ENCODE results near the gene TENM3.
"Not testable (repeated sequence)": the region's sequence is repeated elsewhere in the genome, so short reads cannot be mapped to it uniquely, and the experiment has no call there.

The TENM3 gene

DNA sequence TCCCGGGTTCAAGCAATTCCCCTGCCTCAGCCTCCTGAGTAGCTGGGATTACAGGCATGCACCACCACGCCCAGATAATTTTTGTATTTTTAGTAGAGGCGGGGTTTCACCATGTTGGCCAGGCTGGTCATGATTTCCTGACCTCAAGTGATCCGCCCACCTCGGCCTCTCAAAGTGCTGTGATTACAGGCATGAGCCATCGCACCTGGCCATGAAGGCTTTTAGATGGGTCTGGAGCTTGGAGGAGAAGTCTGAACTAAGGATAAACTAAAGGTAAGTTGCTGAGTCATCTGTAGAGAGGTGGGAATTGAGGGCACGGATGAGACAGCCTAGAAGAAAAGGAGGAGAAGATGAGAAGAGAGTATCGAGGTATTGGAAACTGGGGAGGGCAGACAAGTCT is at the start of gene TENM3:
Gene TENM3 (plus strand): TSS at position 199 of the 400 bp plus-strand sequence. CDS start 80,619 bp downstream, outside the sequence.
- not testable (repeated sequence) for DNase-seq

DNA sequence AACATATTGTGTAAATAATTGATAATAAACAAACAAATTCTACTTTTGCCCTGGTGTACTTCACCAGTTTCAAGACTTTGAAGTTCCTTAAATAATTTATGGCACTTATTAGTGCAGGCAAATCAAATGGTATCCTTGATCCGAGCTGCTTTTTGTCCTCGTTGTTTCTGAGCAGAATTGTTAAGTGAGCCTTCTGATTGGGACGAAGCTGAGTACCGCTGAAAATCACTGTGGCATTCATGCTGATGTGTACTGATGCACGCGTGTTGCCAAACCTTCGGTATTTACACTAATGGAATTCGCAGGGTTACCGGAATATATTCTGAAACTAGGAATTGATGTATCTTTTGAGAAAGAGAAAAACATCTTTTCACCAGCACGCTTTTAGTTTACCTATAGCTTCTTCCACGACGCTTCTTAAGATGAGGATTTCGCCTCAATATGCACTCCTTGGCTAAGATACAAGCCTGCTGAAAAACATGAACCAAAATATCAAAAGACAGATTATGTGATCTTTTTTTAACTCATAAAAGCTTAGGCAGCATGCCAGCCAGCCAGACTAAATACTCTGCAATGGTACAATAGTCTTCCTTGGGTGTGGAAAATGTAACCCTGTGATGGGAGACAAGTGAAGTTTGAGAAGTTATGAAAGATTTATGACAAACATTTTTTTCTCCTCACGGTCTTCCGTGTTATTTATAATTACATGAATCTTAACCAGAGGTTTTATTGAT is 48.9 kb upstream of the TENM3 start:
- DNase-seq, result no peak

DNA sequence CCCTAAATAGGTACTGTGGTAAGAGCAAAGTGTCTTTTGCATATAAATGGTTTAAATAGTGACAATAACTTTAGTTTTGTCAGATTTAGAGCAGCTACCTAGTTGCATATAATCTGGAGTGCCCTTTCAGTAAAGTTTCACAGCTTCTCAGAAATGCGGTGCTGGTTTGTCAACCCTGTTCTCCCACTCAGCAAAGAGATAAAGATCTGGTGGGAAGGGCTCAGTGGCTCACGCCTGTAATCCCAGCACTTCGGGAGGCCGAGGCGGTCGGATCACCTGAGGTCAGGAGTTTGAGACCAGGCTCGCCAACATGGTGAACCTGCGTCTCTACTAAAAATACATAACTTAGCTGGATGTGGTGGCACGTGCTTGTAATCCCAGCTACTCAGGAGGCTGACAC is 45.6 kb upstream of the TENM3 start:
- DNase-seq, result no peak

DNA sequence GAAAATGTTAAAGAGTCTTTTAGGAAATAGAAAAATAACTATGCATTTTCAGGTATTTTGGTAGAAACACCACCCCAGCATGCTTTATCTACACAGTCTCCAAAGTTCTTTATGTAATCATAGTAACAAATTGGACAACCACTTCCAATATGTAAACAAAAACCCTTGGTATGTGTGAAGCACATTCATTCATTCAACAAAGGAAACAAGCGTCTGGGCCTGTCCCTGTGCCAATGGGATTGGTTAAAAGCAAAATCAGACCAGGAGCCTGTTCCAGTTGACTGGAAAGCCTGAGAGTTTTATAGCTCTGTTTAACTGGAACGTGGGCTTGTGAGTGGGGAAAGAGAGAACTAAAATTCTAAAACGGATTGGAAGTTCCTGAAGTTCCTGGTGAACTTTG is 41.3 kb upstream of the TENM3 start:
- no peak for DNase-seq

DNA sequence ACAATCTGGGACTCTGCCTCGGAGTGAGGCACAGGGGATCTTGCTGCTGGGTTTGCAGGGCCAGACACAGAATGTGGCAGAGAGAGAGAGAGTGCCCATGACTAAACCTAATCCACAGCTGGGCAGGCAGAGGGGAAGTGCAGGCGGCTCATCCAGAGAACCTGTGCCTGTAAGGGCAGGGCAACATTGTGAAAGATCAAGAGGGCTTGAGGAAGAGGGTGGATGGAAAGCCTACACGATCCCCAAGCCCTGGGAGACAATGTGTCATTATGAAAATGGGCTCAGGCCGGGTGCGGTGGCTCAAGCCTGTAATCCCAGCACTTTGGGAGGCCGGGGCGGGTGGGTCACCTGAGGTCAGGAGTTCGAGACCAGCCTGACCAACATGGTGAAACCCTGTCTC is 40.6 kb upstream of the TENM3 start:
- DNase-seq, result no peak

DNA sequence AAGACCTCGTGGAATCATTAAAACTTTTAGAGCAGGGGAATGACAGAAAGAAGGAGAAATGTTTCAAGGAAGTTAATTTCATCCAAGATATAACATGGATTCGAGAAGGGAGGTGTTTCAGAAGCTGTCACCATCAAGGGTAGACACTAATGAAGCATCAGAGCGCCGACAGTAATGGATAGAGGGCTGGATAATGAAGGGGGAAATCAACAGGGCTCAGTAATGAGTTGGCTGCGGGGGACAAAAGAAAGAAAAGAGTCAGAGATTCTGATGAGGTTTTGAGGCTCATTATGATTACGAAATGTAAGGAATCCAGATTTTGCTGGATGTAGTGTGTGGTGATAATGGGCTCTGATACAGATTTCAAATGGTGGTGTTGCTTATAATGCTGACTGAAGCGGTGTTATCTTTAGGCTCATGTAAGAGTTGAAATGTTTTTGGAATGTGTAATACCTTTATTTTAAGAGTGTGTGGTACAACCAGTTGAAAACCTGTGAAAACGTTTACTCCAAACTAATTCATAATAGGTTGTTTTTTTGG is 39.3 kb upstream of the TENM3 start:
- no peak for DNase-seq

DNA sequence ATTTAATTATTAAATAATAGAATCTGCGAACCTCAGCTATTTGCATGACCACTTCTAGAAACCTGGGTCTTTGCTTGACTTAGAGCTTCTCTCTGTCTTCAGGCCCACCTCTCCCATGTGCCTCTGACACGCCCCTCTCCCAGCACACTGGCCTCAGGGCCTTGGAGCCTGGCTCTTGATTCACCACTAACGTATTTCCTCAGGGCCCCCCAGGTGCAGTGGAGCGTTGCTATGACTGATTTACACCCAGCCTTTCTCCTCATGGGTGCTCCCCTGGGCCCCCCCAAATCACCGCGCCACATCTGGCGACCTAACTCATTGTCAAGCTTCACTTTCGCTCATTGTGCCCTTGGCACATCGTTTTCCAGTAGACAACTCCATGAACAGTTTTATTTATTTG is 37.9 kb upstream of the TENM3 start:
- no peak for DNase-seq

DNA sequence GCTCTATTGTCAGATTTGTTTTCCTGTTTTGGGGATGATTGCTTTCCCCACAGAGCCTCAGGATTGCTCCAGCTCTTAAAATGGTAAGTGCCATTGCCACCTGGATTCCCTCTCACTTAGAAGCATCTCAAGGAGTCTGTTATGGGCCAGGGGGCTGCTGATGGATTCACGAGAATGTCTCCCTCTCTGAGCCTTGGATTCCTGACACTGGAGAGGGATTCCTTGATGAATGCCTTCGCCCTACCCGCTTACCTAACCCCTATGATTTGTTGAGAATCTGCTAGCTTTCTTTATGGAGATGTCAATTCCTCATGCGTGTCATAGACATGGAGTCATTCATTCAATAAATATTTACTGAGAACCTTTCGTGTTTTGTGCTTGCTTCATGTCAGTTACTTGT is 36.9 kb upstream of the TENM3 start:
- DNase-seq, result no peak

DNA sequence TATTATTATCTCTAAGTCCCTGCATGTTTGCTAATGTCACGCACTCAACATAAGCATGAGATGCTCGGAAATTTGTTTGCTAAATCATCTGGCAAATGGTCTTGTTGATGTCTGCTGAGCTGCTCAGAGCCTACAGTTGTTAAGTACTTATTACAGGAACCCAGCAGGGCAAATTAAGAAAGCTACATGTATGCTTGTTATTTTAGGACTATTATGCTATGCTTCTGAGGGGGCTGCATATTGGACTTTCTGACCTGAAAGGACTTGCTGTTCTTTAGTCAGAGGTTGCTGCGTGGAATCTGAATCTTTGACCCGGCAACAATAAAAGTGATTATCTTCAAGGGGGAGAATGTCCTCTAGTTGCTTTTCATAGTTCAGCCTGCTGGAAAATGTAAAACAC is 36.3 kb upstream of the TENM3 start:
- DNase-seq, result no peak

DNA sequence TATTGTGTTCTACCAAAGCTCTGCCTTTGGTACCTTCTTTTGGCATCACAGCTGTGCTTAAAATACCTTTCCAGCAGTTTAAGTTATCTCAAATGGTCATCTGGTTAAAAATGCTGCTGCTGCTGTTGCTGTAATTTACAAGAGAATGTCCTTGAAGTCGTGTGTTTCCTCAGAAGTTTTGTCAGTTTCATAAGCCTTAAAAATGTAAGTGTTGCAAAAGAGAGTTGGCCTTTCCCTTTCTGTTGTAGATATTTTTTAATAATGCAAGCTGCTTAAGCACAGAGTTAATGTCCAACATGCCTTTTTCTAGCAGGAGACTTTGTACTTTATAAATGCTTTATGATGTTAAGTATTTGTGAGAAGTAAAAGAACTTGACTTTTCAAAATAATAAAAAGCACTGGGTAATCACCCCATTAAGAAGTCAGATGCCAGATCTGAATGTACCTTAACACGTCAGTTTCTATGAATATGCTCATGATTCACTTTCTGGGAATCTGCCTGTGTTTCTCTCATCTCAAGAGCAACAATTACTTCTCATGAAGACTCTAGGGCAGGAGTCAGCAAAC is 35.3 kb upstream of the TENM3 start:
- no peak for DNase-seq

DNA sequence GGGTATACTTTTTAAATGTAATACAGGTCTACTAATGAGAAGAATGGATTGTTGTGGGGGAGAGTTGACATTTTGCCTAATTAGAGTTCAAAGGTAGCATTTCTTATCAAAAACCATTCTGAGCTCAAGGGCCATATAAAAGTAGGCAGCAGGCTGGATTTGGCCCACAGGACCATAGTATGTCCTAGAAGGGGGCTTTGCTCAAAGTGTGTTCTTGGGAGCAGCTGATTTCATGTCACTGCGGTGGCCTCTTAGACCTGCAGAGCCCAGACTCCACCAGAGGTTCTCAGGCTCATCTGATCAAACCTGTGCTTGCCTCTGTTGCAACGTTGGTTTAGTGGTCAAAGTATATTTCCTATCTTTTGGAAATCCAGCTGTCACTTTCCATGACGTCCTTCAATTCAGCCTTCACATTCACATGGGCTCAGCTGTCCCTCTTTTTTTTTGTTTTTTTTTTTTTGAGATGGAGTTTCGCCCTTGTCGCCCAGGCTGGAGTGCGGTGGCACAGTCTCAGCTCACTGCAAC is 34.6 kb upstream of the TENM3 start:
- DNase-seq, result no peak

DNA sequence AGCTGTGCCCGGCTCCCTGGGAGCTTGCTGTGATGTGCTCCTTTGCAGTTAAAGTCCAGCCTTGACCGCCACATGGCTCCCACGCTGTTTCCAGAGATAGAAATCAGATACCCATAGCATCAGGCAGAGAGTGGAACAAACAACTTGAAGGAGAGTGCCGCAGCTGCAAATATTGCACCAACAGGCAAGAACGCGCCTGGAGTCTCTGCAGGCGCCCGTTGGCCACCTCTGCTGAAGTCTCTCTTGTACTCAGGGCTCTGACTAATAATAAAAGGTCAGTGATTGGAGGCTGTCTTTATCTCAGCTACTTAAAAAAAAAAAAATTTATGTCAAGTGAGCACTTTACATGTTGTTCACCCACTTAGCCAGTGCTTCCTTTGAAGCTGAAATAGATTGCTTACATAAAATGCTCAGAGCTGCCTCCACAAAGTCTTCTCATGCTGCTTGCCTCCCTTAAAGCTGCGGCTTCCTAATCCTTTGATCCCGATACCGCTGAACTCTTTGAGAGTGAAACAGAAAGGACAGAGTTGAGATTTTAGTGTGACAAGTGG is 30.9 kb upstream of the TENM3 start:
- DNase-seq, result no peak

DNA sequence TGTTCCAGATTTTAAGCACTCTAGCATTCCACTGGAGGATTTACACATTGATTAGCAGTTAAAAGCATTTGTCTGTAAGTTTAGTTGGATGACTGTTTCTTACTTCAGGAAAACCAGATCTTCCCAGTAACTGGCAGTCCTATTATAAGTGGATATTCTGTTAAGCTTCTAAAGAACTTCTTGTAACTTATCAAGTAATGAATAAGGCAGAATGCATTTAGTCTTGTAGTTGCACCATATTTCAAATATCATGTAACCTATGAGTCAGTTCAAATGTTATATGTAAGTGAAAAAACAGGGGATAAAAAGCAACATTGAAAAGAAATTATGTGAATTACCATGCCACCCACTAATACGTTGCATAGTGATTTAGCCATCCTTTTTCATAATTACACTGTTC is 30.2 kb upstream of the TENM3 start:
- DNase-seq, result no peak

DNA sequence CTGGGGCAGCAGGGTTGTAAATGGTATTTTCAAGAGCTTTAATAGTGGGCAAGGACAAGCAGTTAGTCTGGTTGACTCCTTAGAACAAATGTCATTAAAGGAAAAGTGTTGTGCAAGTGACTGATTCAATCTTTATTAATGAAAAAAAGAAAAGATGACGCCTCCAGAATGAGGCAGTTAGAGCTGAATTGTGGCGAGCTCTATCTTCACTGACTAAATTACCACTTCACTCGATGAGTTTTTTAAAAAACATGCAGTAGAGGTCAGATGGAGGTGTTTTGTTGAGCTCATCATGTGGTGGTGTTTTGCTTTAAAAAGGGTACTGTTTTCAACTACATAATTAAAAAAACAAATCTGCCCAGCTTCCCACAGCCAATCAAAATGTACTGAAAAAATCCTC is 28.1 kb upstream of the TENM3 start:
- no peak for DNase-seq

DNA sequence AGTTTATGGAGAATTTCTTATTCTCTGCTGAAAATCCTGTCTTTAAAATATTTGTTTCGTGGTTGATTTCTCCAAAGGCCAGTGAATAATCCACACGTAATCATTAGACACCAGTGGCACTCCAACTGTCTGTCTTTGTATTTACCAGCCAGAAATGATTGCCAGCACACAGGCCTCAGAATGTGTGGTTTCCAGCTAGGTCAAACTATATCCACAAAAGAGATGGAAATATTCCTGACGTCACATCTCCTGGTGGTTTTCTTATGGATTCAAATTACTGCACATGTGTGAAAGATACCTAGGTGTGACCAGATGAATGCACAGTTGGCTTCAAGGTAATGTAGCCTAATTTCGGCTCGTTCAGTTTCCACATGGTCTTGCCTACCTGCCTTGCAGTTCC is 27.2 kb upstream of the TENM3 start:
- DNase-seq, result no peak

DNA sequence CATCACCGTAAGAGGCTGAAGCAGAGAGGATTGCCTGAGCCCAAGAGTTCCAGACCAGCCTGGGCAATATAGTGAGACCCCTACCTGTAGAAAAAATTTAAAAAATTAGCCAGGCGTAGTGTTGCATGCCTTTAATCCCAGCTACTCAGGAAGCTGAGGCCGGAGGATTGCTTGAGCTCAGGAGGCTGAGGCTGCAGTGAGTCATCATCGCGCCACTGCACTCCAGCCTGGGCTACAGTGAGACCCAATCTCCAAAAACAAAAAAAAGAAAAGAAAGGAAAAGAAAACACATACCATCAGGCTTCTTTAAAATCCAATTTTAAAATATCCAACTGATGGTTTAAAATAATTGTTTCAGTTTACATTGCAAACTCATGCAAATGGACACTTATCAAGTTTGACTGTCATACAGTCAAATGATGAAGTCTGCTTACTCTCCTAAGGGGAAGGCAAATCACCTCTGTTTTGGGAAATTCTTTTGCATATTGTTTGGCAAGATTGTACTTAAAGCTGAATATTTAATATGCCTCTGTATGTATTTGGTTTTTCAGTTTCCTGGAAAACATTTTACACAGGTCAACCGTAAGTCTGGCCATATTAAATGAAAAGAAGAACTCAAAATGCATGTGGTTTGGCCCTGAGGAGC is 23.7 kb upstream of the TENM3 start:
- DNase-seq, result no peak

DNA sequence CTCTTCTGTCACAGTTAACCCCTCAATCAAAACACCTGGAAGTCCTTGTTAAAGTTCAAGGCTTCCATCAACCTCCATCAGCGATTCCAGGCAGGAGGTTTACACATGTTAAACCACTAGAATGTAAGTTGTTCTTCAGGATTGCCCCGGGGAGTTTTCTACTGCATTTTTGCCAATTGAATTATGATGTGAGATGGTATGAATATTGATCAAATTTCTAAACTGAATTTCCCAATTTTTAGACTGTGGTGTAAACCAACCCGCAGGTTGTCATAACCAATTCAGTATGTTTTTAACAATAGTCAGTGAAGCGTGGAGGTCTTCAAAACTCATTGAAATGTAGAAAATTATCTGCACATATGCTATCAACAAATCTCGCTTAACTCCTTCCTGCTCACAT is 21.2 kb upstream of the TENM3 start:
- no peak for DNase-seq

DNA sequence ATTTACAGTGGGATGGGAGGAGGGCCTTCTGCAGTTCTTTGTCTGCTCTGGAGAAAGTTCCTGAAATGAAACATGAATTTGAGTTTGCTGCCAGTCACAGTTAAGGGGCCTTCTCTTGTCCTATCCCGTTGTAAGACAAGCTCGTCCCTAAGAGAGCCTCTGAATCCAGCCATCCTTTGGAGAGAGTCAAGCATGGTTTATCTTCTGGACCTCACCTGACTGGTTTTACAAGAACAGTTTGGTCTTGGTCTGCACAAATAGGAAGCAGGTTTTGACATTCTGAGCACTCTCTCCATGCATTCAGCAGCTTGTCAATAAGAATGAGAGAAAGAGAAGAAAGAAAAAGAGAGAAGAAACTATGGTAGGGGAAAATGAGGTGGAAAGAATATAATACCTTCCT is 20.4 kb upstream of the TENM3 start:
- DNase-seq, result no peak

DNA sequence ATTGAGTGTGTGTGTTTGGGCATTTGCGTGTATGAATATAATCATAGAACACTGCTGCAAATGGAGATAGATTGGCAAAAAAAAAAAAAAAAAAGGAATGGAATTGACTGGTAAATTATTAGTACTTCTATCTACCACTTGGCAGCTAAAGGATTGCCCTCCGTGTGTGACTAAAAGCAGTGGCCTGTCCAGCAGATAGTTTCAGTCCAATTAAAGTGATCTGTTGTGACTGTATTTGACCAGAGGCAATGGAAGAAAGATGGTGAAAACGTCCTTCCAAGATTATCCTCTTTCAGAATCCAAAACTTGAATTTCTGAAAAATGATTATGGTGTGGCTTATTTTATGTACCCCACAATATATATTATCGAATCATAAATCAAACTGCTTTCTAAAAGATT is 19.5 kb upstream of the TENM3 start:
- DNase-seq, result no peak

DNA sequence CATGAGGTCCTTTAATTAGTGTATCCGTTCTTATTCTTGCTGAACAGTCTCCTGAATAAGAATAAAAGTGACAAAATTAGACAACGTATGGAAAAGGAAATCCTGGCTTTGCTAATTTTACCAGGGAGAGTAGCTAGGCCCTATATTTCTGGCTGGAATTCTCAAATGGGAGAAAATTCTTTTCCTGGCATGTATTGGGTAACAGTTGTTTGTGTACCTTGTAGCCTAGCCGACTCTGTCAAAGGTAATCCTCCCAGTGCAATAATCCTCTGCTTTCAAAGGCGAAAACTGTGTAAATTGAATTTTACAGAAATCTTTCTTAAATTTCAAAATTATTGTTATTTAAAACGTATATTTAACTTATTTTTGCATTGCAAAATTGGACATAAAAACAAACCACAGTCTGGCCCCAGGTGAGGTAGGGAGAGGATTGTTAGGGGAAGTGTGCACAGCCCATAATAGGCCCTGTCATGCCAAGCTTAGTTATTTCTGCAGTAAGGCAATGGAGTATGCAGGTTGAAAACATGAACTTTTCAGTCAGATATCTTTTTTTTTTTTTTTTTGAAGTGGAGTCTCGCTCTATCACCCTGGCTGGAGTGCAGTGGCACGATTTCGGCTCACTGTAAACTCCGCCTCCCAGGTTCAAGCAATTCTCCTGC is 18.9 kb upstream of the TENM3 start:
- no peak for DNase-seq

DNA sequence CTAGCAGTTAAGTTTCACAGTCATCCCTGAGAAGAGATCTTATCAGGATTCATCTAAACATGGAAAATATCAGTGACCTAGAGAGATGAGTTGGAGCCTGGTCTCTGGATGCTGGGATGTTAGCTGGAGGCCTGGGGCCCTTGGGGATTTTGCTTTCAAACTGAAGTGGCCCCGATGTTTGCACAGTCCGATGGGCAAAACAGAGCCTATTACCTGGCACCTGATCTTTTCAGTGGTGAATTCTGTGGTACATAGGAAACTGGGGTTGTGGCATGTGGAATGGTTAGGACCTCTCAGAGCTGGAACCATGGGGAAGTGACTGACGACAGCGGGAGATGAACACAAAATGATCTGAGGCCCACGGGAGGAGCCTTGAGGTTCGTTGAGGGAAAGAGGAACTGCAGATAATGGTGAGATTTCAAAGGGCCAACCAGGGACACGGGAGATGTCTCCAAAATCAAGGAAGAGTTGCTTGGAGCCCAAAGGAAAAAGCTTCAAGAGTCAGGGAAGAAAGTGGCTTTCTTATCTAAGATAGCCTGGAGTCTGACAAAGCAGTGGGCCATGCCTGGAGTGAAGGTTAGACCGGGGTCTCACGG is 17.8 kb upstream of the TENM3 start:
- DNase-seq, result no peak

DNA sequence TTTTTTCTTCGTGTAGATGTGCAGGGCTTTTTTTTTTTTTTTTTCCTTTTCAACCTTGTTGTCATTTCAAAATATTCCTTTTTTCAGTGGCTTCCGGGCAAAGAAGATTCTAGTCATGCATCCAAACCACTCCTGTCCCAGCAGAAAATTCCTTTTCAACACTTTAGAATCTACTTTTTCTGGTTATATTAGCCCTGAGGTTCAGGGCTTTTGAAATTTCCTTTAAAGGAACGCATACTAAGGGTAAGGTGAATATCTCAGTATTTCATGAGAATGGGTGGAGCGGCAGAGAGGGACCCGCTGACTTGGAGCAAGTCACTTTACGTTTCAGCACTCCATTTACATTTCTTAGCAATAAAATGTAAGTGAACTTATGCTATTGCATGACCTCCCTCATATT is 15.6 kb upstream of the TENM3 start:
- DNase-seq, result no peak

Measured in GF-D8 (cell line).